HG03066 (cell line): ENCODE data around the gene FFAR4.
"Not testable (repeated sequence)": the region's sequence is repeated elsewhere in the genome, so short reads cannot be mapped to it uniquely, and the experiment has no call there.

Experiments
- ATAC-seq: cut with Tn5 transposase; IDR thresholded peaks from one replicate; pipeline ENCODE4 v1.9.1; 2021; ENCODE audit warnings: low read depth; ENCODE audit not compliant: unreplicated experiment

The FFAR4 gene

DNA sequence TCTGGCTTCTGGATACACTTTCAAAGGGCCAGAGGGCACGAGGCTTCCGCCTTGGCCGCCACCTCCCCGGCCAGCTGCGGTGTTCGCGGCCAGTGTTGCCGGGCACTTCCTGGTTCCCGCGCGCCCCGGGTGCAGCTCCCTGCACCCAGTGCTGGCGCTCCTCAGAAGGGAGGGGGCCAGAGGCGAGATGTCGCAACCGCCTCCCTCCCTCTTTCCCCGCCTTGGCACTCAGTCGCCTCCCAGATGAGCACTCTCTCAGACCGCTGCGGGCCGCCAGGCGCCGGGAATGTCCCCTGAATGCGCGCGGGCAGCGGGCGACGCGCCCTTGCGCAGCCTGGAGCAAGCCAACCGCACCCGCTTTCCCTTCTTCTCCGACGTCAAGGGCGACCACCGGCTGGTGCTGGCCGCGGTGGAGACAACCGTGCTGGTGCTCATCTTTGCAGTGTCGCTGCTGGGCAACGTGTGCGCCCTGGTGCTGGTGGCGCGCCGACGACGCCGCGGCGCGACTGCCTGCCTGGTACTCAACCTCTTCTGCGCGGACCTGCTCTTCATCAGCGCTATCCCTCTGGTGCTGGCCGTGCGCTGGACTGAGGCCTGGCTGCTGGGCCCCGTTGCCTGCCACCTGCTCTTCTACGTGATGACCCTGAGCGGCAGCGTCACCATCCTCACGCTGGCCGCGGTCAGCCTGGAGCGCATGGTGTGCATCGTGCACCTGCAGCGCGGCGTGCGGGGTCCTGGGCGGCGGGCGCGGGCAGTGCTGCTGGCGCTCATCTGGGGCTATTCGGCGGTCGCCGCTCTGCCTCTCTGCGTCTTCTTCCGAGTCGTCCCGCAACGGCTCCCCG lies at the start of gene FFAR4:
TSS of gene FFAR4 (plus strand) at position 231 of the 842 bp plus-strand sequence. CDS start at position 287, 56 bp downstream.
- no peak for ATAC-seq

DNA sequence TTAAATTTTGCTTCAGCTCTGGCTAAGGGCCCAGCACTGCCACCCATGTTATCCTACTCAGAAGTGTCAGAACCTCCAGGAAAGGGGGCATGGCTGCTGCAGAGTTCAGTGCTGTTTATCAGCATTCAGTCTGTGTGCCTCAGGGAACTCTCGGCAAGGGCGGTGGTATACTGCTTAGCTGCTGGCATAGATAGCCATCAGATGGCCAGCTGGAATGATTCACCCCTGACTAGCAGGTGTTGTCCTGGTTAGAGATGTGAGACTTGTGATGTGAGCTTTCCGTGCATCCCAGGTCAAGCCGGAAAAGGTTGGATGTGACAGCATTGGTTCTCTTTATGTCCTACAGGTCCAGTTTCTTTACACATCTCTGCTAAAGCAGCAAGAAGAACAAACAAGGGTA lies 47.9 kb upstream of the FFAR4 start:
- ATAC-seq: no peak

DNA sequence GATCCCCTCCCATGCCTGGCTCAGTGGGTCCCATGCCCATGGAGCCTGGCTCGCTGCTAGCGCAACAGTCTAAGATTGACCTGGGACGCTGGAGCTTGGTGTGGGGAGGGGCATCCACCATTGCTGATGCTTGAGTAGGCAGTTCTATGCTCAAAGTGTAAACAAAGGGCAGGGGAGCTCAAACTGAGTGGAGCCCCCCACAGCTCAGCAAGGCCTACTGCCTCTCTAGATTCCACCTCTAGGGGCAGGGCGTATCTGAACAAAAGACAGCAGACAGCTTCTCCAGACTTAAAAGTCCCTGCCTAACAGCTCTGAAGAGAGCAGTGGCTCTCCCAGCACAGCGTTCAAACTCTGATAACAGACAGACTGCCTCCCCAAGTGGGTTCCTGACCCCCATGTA lies 31.2 kb upstream of the FFAR4 start:
- no peak for ATAC-seq

DNA sequence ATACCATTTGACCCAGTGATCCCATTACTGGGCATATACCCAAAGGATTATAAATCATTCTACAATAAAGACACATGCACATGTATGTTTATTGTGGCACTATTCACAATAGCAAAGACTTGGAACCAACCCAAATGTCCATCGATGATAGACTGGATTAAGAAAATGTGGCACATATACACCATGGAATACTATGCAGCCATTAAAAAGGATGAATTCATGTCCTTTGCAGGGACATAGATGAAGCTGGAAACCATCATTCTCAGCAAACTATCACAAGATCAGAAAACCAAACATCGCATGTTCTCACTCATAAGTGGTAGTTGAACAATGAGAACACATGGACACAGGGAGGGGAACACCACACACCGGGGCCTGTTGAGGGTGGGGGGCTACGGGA lies 25.6 kb upstream of the FFAR4 start:
- ATAC-seq: not testable (repeated sequence)

DNA sequence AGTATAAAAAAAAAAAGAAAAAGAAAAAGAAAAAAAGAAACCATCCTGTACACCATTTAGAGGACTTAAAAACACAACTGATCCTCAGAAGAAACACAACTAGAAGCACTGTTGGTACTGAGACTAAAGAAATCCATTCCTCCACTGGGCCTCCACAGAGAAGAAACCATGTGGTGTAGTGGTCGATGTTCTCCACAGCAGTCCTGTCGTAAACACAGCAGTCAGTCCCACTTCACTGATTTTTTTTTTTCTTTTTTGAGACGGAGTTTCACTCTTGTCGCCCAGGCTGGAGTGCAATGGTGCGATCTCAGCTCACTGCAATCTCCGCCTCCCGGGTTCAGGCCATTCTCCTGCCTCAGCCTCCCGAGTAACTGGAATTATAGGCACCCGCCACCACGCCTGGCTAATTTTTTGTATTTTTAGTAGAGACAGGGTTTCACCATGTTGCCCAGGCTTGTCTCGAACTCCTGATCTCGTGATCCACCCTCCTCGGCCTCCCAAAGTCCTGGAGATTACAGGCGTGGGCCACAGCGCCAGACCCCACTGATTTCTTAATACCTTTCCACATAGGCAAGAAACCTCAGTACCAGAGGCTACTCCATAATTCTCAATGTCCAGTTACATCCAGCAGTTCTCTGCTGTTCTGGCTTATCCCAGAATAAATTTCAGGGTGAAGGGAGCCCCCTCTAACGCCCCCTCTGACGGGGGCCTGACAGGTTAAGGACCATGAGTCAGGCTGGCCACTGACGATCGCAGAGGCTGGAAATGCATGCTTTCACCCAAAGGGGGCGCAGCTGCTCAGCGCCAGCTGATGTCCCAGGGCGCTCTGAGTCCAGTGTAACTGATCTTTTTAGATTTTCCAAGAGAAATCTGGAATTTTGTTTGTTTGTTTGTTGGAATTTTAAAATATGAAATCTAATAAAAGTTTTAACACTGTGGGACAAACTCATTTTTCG lies 24.8 kb upstream of the FFAR4 start:
- ATAC-seq: no peak

DNA sequence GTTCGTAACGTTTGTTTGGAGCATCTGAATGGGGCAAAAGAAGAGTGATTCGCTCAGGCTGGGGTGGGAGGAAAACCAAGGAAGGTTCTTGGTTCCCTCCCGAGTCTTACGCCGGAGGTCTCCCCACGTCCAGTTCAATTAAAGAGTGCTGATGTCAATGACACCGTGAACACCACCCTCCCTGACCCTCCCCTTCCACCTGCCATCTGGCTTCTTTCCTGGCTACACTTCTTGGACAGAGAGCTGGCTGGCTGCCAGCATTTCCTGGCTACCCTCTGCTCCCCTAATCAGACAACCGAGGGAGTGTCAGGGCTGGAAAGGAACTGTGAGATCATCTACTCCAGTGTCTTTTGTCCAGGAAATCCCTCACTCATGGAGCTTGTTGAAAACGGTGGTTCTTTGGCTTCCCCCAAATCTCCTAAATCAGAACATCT lies 24.1 kb upstream of the FFAR4 start:
- no peak for ATAC-seq

DNA sequence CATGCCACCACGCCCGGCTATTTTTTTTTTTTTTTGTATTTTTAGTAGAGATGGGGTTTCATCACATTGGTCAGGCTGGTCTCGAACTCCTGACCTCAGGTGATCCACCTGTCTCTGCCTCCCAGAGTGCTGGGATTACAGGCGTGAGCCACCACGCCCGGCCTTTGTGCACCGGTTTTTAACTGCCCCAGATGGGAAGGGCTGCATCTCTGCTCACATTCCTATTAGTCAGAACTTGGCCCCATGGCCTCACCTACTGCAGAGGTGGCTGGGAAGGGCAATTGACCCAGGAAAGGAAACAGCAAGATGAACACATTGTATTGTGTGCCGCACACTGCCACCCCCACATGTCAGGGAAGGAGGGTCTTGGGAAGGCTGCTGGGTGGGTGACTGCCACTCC lies 19.5 kb upstream of the FFAR4 start:
- ATAC-seq: not testable (repeated sequence)

DNA sequence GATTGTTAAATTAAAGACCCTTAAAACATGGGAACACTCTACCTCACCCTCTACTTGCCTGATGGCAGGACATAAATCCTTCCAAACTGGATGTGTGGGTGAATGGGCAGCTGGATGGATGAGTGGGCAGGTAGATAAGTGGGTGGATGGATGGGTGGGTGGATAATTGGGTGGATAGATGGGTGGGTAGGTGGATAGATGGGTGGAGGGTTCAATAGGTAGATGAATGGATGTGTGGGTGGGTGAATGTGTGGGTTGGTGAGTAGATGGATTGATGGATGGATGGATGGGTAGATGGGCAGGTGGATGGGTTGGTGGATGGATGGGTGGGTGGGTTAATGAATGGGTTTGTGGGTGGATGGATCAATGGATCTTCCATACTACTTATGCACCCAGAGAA lies 18.9 kb upstream of the FFAR4 start:
- ATAC-seq: no peak

DNA sequence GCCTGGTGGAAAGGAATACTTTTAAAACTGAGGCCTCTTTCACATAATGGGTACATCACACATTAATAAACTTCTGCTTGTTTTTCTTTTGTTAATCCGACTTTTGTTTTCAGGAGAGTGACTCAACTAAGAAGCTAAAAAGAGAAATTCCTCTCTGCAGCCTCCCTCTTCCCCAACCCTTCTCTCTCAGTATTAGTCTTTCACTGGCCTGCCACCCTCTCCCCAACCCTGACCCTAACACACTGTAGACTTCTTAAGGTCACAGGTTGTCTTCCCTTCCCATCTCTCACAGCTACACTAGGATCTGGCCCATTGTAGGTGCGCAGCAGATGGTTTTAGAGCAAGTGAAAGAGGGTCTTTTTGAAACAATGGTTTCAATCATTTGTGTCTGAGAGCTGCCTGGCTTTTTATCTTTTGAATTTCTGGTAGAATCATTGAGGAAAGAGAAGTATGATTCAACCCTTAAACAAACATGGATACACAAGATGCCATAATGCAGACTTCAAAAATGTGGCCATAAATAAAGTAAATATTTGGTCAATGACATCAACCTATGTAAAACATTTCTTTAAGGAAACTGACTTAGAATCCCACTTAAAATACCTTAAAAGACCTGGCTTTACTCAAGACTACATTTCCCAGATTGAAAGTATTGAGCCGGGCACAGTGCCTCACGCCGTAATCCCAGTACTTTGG lies 17.9 kb upstream of the FFAR4 start:
- ATAC-seq: no peak

DNA sequence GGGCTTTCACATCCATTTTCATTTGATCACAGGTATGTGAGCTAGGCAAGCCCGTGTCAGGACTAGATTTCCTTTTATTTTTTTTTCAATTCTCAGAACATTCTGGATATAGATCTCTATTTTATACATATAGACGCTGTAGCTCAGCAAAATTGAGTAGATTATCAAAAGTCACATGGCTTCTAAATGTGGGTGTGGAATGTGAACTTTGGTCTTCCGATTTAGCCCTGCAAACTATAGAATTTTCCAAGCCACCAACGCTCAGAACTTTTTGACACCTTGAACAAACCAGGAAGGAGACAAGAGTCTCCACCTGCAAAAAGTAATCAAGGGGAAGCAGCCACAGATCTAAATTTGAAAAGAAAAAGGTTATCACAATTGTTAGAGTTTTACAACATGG lies 15.9 kb upstream of the FFAR4 start:
- no peak for ATAC-seq

DNA sequence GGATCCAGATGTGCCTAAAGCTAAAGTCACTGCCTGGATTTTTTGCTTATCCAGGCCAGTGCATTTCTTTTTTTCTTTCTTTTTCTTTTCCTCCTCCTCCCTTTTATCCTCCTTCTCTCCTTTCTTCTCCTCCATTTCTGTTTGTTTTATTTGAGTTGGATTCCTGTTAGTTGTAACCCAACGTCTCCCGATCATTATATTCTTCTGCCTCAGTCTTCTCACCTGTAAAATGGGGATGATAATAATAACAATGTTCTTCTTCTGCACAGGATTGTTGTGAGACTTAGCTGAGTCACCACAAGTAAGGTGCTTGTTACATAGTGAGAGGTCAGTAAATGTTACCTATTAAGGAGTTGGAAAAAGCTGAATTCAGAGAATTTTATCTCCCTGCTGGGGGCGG lies 13.7 kb upstream of the FFAR4 start:
- no peak for ATAC-seq

DNA sequence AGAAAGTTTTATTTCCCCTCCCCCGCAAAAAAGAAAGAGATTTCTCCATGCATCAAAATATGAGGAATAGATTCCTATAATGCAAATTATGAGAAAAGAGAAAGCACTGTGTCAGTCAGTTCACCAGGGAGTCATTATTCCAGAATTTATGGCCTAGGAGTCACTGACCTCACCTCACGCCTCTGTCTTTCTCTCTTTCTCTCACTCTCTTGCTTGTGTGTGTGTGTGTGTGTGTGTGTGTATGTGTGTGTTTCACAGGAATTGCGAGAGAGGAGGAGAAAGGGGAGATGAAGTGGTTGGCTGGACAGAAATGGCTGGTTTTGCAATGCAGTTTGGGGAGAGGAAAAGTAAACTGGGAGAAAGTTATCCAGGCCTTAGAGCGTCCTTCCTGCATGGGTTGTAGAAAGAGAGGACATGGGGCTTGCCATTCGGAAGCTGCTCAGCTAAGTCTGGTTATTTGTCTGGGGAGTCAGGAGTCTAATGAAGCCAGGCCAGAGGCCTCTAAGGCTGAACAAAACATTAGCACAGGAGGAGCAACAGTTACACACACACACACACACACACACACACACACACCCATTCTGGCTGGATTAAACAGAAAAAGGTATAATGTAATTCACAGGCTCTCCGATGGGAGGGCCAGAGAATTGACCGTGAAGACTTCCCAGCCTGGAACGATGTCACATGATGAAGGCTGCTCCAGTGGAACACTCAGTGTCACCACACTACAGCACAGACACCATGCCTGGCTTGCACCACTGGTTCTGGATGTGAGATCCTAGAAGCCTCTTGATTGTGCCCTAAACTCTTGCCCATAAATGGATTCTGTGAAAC lies 12.8 kb upstream of the FFAR4 start:
- no peak for ATAC-seq

DNA sequence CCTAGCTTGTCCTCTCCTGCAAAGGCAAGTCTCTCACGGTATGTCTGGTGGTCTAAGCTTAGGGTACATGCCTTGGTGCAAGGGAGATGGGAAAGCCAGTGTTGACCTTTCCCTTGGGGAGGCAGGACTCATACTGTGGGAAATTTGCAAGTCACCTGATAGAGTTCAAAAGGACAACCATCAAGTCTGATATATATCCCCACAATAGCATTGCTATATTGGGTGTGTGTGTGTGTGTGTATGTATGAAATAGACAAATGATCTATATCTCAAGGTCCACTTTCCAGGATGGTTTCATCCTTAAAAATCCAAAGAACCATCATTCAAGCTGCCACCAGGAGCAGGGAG lies 12.2 kb upstream of the FFAR4 start:
- no peak for ATAC-seq

DNA sequence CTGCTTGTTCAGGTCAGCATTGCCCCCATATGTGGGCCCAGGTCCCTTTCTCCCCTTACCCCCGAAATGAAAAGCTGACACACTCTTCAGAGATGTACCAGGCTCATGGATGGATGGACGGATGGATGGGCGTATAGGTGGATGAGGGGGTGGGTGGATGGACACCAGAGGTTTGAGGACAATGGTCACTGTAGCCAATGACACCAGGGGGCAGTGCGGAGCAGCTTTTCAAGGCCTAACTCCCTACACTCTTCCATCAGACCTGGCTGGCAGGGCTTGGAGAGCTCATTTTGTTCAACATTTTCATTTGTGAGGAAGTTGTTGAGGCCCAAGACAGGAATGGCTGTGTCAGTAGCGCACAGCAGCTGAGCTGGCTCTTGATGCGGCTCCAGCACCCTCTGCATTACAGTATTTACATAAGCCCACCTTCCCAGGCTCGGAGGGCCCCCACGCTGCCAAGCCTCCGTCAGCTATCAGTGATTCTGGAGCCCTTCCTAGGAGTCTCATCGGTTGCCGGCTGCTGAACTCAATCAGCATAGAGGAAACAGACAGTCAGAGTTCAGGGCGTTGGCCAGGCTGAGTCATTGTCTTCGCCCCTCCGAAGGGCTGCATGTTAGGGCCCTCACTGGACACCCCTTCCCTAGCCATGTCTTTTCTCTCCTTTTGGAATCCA lies 11.6 kb upstream of the FFAR4 start:
- ATAC-seq: no peak

DNA sequence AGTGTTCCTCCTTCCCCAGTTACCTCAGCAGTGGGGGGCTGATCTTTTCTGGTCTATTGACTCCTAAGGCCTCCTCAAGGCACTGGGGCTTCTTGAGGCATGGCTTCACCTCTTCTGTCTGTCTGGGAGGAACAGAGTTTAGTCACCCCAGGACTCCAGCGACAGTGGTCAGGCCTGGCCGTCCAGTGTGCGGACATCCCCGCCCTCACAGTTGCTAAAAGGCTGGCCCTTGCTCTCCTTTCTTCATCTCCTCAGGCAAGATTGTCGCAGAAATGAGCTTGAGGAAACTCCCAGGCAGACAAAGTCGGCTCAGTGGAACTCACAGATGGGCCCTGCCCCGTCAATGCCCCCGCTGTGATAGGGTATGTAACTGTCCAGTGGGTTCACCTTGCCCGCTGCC lies 7.0 kb upstream of the FFAR4 start:
- no peak for ATAC-seq

DNA sequence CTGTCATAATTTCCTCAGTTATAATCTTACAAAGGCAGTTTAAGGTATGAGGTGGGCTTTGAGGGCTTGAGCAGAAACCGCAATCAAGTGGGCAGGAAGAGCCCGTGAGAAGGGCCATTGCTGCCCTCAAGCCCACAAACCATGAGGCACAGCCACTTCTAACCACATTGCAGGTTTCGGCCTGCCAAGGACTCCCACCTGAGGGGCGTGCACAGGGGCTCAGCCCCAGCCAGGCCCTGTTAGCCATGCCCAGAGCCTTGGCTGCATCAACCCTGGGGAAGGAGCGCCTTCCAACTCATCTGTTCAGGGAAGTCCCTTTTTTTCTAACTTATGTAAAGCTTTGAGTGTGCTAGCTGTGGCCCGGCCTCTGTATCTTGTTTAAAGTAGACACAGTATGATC lies 5.9 kb upstream of the FFAR4 start:
- no peak for ATAC-seq

DNA sequence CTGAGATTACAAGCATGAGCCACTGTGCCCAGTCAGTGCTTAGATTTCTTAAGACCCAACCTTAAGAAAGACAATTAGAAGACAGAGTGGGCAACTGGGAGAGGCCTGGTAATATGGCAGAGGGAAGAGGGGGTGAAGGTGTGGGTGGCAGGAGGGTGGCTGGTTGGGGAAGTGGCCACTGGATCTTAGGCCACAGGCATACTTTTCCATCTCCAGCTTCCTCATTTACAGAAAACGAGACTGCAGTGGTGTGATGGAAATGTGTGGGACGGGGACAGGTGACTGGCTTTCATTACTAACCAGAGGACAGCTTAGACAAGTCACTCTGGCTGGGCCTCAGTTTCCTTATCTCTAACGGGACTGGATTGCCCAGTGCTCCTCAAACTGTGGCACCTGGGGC lies 1.0 kb upstream of the FFAR4 start:
- ATAC-seq: no peak

DNA sequence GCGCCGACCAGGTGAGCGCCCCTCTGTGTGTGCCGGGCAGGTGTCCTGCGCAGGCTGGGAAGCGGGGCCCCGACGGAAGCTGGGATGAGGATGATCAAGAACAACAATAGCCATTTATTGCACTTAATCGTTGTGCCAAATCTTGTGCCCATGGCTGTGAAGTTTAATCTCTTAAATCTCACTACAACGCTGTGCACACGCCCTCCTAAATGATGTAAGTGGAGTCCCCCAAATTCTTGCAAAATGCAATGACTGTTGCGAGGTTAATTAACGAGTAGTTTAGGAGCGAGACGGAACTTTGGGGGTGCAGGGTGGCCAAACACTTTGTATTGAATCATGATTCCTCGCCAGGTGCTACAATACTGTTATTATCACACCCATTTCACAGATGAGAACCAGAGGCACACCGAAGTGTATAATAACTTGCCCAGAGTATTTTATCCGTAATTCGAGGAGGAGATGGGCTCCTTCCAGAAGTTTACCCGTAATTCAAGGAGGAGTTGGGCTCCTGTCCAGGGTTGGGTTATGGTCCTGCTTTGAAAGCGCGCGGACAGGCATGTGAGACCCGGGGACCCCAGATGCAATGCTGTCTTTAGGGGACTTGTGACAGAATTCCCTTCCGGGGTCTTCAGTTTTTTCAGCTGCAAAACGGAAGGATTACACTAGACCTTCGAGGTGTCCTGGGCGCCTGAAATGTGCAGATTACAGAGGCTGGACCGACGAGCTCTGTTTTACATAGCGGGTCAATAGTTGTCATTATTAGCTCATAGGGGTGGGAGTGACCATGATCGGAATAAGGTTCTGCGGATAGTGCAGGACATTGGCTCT lies 1.0 kb downstream of the FFAR4 start:
- no peak for ATAC-seq

DNA sequence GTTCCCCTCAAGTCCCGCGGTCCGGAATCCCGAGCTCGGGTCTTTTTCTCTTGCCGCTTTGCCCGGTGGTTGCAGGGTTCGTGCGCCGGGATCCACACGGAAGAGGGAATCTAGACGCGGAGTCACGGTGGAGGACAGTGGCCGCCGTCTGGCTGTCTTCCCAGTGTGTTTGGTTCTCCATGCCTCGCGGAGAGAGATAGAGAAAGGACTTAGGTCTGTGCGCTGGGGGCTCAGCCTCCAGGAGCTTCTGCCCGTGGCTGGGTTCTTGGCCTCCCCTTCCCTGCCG lies 1.6 kb downstream of the FFAR4 start:
- ATAC-seq: no peak
